Mesenchymal stem cell (in vitro differentiated cells and primary cell): ENCODE results near the gene SPOCK3.

ENCODE experiments used
- DNase-seq: peaks from one replicate; pipeline ENCODE4 v3.0.0-alpha.2; 2013
- H2AFZ ChIP-seq: one replicate; pipeline ENCODE4 v1.6.1; 2013; ENCODE audit warnings: low read depth, mild to moderate bottlenecking, control low read depth, inconsistent platforms, low read length, moderate library complexity
- H2AK5ac ChIP-seq: 2 replicates; pipeline ENCODE4 v1.6.1; 2013; ENCODE audit warnings: low read length, moderate library complexity, mild to moderate bottlenecking, inconsistent platforms; ENCODE audit not compliant: severe bottlenecking
- H2BK120ac ChIP-seq: one replicate; pipeline ENCODE4 v1.6.1; 2013; ENCODE audit warnings: low read depth, mild to moderate bottlenecking, inconsistent platforms, low read length, moderate library complexity
- H2BK12ac ChIP-seq, 2 experiments: one replicate each; pipeline ENCODE4 v1.6.1; 2013; ENCODE audit warnings: inconsistent platforms in 2 of 2, low read length in 2 of 2, mild to moderate bottlenecking in 2 of 2, moderate library complexity in 2 of 2, control low read depth in 1 of 2
- H2BK15ac ChIP-seq: one replicate; pipeline ENCODE4 v1.6.1; 2013; ENCODE audit warnings: mild to moderate bottlenecking, low read depth, inconsistent platforms; ENCODE audit not compliant: poor library complexity, severe bottlenecking
- H2BK5ac ChIP-seq: 2 replicates; pipeline ENCODE4 v1.6.1; 2013; ENCODE audit warnings: low read depth, mild to moderate bottlenecking, low read length, control low read depth, inconsistent platforms; ENCODE audit not compliant: poor library complexity, severe bottlenecking
- H3K14ac ChIP-seq, 2 experiments: one replicate each; pipeline ENCODE4 v1.6.1; 2013; ENCODE audit warnings: inconsistent platforms in 2 of 2, low read length in 2 of 2, control low read depth in 1 of 2, mild to moderate bottlenecking in 1 of 2, moderate library complexity in 1 of 2
- H3K18ac ChIP-seq, 2 experiments: one replicate each; pipeline ENCODE4 v1.6.1; 2013; ENCODE audit warnings: inconsistent platforms in 2 of 2, low read length in 2 of 2, control low read depth in 1 of 2, low read depth in 1 of 2, mild to moderate bottlenecking in 1 of 2
- H3K23ac ChIP-seq, 2 experiments: one replicate each; pipeline ENCODE4 v1.6.1; 2013; ENCODE audit warnings: inconsistent platforms in 2 of 2, low read length in 2 of 2, mild to moderate bottlenecking in 2 of 2, moderate library complexity in 2 of 2, control low read depth in 1 of 2
- H3K27ac ChIP-seq: 2 replicates; pipeline ENCODE4 v1.5.1; 2013; ENCODE audit warnings: mild to moderate bottlenecking, moderate library complexity, low read length, control low read depth, inconsistent platforms; ENCODE audit not compliant: poor library complexity, severe bottlenecking
- H3K27me3 ChIP-seq, 2 experiments: 2 replicates each; pipeline versions ENCODE4 v1.6.1 to v1.7.0; 2013; ENCODE audit warnings: low read length in 2 of 2, mild to moderate bottlenecking in 2 of 2, moderate library complexity in 2 of 2, control low read depth in 1 of 2, inconsistent platforms in 1 of 2; ENCODE audit not compliant: control insufficient read depth in 1 of 2, insufficient read depth in 1 of 2
- H3K36me3 ChIP-seq, 2 experiments: 2 replicates each; pipeline versions ENCODE4 v1.6.1 to v1.7.0; 2013; ENCODE audit warnings: low read length in 2 of 2, control low read depth in 1 of 2, inconsistent platforms in 1 of 2, low read depth in 1 of 2, mild to moderate bottlenecking in 1 of 2; ENCODE audit not compliant: insufficient read depth in 2 of 2, control insufficient read depth in 1 of 2
- H3K4ac ChIP-seq, 2 experiments: one replicate each; pipeline ENCODE4 v1.6.1; 2013; ENCODE audit warnings: inconsistent platforms in 2 of 2, low read length in 2 of 2, mild to moderate bottlenecking in 2 of 2, moderate library complexity in 2 of 2, control low read depth in 1 of 2, low read depth in 1 of 2
- H3K4me1 ChIP-seq: 2 replicates; pipeline ENCODE4 v1.6.1; 2013; ENCODE audit warnings: low read depth, low read length, control low read depth; ENCODE audit not compliant: control insufficient read depth, insufficient read depth
- H3K4me2 ChIP-seq: 2 replicates; pipeline ENCODE4 v1.6.1; 2013; ENCODE audit warnings: low read length, mild to moderate bottlenecking, inconsistent platforms; ENCODE audit not compliant: poor library complexity, severe bottlenecking
- H3K4me3 ChIP-seq, 2 experiments: 2 replicates each; pipeline versions ENCODE4 v1.5.1 to v1.7.0; 2013; ENCODE audit warnings: low read length in 2 of 2, mild to moderate bottlenecking in 2 of 2, control low read depth in 1 of 2, low read depth in 1 of 2; ENCODE audit not compliant: insufficient read depth in 1 of 2
- H3K79me1 ChIP-seq: replicated peaks from 2 replicates; pipeline ENCODE4 v1.6.1; 2013; ENCODE audit warnings: mild to moderate bottlenecking, control low read depth, low read length, inconsistent platforms; ENCODE audit not compliant: poor library complexity, severe bottlenecking
- H3K9ac ChIP-seq: 2 replicates; pipeline ENCODE4 v1.7.0; 2013; ENCODE audit warnings: mild to moderate bottlenecking, low read length, moderate library complexity
- H3K9me3 ChIP-seq: 2 replicates; pipeline ENCODE4 v1.7.0; 2013; ENCODE audit warnings: mild to moderate bottlenecking, low read length; ENCODE audit not compliant: control insufficient read depth
- H4K8ac ChIP-seq: one replicate; pipeline ENCODE4 v1.6.1; 2013; ENCODE audit warnings: inconsistent platforms, mild to moderate bottlenecking, low read length, moderate library complexity
- H4K91ac ChIP-seq: one replicate; pipeline ENCODE4 v1.6.1; 2013; ENCODE audit warnings: mild to moderate bottlenecking, low read length, inconsistent platforms
- WGBS: methylation state at CpG from one replicate; pipeline ENCODE4 v1.1.7; 2013; ENCODE audit warnings: mixed read lengths; 5-methylcytosine and 5-hydroxymethylcytosine counted together

The SPOCK3 gene

DNA sequence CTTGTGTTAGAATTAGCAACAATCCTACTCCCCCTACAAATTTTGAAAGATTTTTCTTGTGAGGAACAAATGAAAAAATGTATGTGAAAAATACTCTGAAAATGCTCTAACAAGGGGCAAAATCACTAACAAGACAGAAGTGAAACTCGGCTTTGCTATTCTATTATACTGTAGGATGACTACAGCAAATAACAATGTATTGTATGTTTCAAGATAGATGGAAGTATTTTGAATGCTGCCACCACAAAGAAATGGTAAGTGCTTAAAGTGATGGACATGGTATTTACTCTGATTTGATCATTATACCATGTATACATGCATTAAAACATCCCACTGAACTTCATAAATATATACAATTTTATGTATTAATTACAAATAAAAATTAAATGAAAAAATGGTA lies 192.8 kb downstream of the SPOCK3 start:
- no peak overlapping the region for H3K14ac ChIP-seq
- no peak overlapping the region for H4K8ac ChIP-seq
- H2BK12ac ChIP-seq: no peak overlapping the region
- no peak overlapping the region for H3K18ac ChIP-seq
- H2AFZ ChIP-seq: no peak overlapping the region
- H4K91ac ChIP-seq: no peak overlapping the region
- no peaks in the 10 kb centered on the region for H3K27me3 ChIP-seq
- H3K9ac ChIP-seq: no peak overlapping the region
- no peak overlapping the region for H3K4ac ChIP-seq
- no peak overlapping the region for H3K4me2 ChIP-seq
- no peaks in the 10 kb centered on the region for H3K36me3 ChIP-seq
- H3K9me3 ChIP-seq: no peaks in the 10 kb centered on the region
- H3K79me1 ChIP-seq: no peaks in the 10 kb centered on the region
- no peak overlapping the region for H2BK120ac ChIP-seq
- DNase-seq: no peak
- WGBS: no CpG with 5 or more reads among the region's 1 CpG
- H3K27ac ChIP-seq: no peak overlapping the region
- H2BK15ac ChIP-seq: no peak overlapping the region
- H3K23ac ChIP-seq: no peak overlapping the region
- no peak overlapping the region for H2AK5ac ChIP-seq
- H3K4me1 ChIP-seq: no peaks in the 10 kb centered on the region
- no peak overlapping the region for H2BK5ac ChIP-seq
- no peak overlapping the region for H3K4me3 ChIP-seq

DNA sequence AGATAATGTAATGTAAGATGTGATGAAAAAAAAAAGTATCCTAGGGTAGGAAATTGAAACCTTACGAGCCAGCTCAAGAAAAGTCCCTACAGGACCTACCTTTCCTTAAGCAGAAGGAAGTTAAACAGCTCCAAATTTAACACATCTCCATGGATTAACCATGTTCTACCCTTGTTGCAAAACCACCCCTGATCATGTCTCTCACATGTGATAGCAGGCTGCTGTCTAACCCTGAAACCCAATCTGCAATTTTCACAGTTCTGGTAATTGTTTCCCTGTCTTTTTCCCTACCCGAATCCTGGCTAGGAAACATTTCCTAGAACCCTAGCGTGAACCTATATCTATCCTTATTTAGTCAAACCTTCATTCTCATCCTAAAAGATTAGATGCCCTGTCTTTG lies 198.9 kb downstream of the SPOCK3 start:
- H3K36me3 ChIP-seq: no peaks in the 10 kb centered on the region
- no peaks in the 10 kb centered on the region for H3K27me3 ChIP-seq
- no peak overlapping the region for H3K23ac ChIP-seq
- no peaks in the 10 kb centered on the region for H3K79me1 ChIP-seq
- no peak overlapping the region for H2AFZ ChIP-seq
- H2BK120ac ChIP-seq: no peak overlapping the region
- no peak overlapping the region for H3K14ac ChIP-seq
- no peak overlapping the region for H3K9ac ChIP-seq
- H4K8ac ChIP-seq: no peak overlapping the region
- no peak overlapping the region for H2BK5ac ChIP-seq
- H4K91ac ChIP-seq: no peak overlapping the region
- 79% methylated on average over 3 of the region's 3 CpGs for WGBS
- no peak overlapping the region for H3K4me2 ChIP-seq
- no peak overlapping the region for H3K27ac ChIP-seq
- no peaks in the 10 kb centered on the region for H3K9me3 ChIP-seq
- H3K4me1 ChIP-seq: no peaks in the 10 kb centered on the region
- H3K4ac ChIP-seq: no peak overlapping the region
- no peak overlapping the region for H2BK12ac ChIP-seq
- no peak for DNase-seq
- no peak overlapping the region for H3K18ac ChIP-seq
- no peak overlapping the region for H2AK5ac ChIP-seq
- H2BK15ac ChIP-seq: no peak overlapping the region
- no peak overlapping the region for H3K4me3 ChIP-seq

DNA sequence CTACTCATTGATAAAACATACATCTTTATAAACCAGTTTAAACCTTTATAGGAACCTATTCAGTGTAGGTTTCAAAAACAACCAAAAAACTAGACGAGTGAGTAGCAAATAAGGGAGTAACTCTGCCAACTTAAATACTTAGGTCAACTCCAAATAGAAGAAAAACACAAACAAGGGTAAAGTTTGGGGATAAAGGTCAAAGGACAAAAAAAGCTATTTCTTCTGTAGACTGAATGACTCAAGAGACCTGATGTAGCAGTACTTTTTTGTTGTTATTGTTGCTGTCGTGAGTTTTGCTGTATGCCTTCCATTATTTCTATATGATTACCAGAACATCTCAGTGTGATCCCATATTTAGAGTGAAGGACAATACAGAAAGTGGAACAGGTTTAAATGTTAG lies 199.3 kb downstream of the SPOCK3 start:
- Histone ChIP-seq H4K8ac (no peak overlapping the region), H2BK12ac (no peak overlapping the region), H2BK120ac (no peak overlapping the region), H4K91ac (no peak overlapping the region), H3K36me3 (no peaks in the 10 kb centered on the region), H3K27ac (no peak overlapping the region), H3K9ac (no peak overlapping the region), H3K4me1 (no peaks in the 10 kb centered on the region), H3K14ac (no peak overlapping the region), H2BK15ac (no peak overlapping the region), H3K9me3 (no peaks in the 10 kb centered on the region), H3K18ac (no peak overlapping the region), H3K23ac (no peak overlapping the region), H3K4ac (no peak overlapping the region), H2AFZ (no peak overlapping the region), H3K4me2 (no peak overlapping the region), H3K4me3 (no peak overlapping the region), H2AK5ac (no peak overlapping the region), H3K79me1 (no peaks in the 10 kb centered on the region), H2BK5ac (no peak overlapping the region), H3K27me3 (no peaks in the 10 kb centered on the region)
- WGBS: no CpG with 5 or more reads among the region's 2 CpGs
- DNase-seq: no peak

DNA sequence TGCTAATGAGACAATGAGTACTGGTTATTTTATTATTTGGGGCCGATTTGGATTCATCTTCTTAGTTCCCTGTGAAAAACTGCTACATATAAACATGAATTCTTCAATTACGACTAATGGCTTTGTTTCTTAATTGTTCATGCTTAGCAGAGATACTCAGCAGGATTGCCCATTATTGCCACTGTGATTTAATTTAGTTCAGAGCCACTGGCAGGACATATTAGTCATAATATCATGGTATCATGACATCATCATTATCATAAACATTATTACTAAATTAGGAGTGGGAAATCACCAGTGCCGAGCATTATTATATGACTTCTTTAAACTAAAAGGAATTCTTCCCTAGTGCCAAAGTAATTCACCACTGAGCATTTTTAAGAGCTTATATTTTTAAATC lies 201.4 kb downstream of the SPOCK3 start:
- no peaks in the 10 kb centered on the region for H3K27me3 ChIP-seq
- no peak overlapping the region for H2BK12ac ChIP-seq
- DNase-seq: peak; percentile 42
- no peak overlapping the region for H2AK5ac ChIP-seq
- no peaks in the 10 kb centered on the region for H3K4me1 ChIP-seq
- H4K8ac ChIP-seq: no peak overlapping the region
- H2BK5ac ChIP-seq: no peak overlapping the region
- H3K9me3 ChIP-seq: no peaks in the 10 kb centered on the region
- H3K18ac ChIP-seq: no peak overlapping the region
- H3K4ac ChIP-seq: no peak overlapping the region
- no peak overlapping the region for H3K23ac ChIP-seq
- H3K79me1 ChIP-seq: no peaks in the 10 kb centered on the region
- no peak overlapping the region for H3K14ac ChIP-seq
- no peak overlapping the region for H2AFZ ChIP-seq
- H4K91ac ChIP-seq: no peak overlapping the region
- no peak overlapping the region for H2BK120ac ChIP-seq
- no peak overlapping the region for H3K9ac ChIP-seq
- no peak overlapping the region for H3K4me2 ChIP-seq
- no peak overlapping the region for H3K4me3 ChIP-seq
- H3K36me3 ChIP-seq: no peaks in the 10 kb centered on the region
- WGBS: no CpG with 5 or more reads among the region's 3 CpGs
- no peak overlapping the region for H2BK15ac ChIP-seq
- no peak overlapping the region for H3K27ac ChIP-seq
